Stimulated activated CD4-positive, alpha-beta T cell treated with anti-CD3 and anti-CD28 coated beads, Interleukin-1b, Interleukin-23, amount 100 ng/mL, for 1 hour (primary cell): Measurements from ENCODE around the gene PGS1.

Source experiments
- DNase-seq, 2 donors: peaks; one replicate each; pipeline ENCODE4 v3.0.0-alpha.2; 2020; ENCODE audit warnings: low read depth in 2 of 2

PGS1 gene

DNA sequence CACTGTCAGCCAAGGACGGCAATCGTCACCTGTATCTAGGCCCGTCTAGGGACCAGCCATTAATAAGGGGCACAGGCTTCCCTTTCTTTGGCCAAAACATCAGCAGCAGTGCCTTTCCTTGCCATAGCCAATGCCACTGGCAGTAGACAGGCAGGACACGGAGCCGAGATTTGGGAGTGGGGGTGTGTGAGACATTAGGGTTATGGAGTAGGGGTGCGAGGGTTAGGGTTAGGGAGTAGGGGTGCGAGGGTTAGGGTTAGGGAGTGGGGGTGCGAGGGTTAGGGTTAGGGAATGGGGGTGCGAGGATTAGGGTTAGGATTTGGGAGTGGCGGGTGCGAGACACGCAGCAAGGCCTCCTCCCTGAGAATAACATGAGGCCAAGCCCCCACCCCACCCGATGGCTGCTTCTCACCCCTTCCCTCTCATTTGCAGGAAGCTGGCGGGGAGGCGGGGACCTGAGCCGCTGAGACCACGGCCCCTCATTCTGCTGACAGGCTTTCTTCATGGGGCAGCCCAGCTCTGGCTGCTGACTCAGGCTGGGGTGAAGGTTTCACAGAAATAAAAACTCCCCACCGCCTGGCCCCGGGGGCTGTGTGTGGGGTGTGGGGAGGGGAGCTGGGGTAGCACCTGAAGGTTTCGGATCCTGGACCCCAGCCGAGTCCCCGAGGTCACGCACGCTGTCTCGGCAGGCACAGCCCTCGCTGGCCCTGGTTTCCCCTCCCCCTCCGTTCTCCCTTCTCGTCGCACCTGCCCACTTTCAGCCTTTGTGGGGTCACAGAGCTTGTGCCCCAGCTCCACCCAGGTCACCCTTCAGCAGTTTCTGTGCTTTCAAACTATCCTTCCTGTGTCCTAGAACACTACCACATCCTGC lies 93.8 kb downstream of the PGS1 start:
- no peak for DNase-seq

DNA sequence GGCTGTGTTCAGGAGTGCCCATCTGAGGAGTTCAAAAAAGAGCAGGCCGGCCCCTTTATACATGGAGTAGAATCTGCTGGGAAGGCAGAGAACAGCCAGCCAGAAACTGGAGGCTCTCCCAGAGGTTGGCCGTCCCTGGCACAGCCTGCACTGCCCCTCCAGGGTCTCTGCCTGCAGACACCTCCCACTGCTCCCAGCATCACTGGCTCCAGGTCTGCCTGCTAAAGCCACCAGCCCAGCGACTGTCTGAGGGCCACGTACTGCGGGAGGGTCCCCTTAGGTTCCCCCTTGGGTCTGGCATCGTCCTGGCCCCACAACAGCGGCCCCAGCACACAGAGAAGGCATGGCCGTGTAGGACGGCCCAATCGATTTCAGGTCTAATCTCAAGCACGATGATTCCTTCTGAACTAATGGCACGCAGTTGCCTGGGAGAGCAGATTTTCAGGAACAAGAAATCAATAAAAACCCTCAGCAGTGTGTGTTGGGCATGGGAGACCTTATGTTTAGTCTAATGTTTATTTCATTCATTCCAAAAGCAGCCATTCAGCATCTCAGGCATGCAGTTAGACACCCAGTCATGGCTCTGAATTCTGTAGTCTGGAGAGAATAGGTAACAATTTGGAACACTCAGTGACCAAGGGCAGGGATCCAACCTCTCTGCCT lies 95.6 kb downstream of the PGS1 start:
- DNase-seq = no peak
